Stimulated activated CD8-positive, alpha-beta memory T cell treated with anti-CD3 and anti-CD28 coated beads, Interleukin-4, amount 100 ng/mL, for 1 hour (primary cell): ENCODE data around the gene SLC35F1.

Experiments
- DNase-seq, 2 donors: peaks; one replicate each; pipeline ENCODE4 v3.0.0-alpha.2; 2020; ENCODE audit warnings: low read depth in 2 of 2, low spot score in 1 of 2

The SLC35F1 gene

DNA sequence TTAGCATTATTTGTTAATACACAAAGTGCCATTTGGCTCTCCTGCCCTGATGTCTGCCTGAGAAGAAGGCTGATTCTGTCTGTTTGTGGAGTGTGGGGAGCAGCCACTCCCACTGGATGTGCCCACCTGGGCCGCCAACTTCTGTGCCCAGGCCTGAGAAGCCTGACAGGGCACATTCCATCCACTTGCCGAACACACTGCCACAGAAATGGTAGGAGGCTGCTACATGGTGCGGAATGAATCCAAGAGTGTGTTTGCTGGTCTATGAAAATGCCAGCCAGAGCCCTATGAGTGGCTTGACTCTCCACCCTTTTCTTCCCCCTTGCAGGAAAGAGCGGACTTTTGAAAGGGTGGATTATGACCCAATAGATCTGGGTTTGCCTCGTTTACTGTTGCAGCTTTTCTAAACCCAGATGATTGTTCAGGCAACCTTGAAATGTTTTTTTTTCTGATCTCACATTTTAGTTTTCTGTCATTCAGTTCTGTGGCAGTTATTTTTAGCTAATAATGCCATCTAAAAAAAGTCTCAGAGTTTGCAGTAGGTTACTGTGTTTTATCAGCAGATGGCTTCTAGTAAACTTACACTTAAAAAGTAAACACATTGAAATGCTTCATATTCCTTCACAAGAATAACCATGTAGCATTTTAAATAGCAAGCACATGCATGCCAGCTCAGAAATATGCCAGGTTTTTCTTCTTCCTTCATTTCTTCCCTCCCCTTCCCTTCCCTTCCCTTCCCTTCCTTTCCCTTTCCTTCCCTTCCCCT, 196.5 kb downstream of the SLC35F1 start:
- no peak for DNase-seq

DNA sequence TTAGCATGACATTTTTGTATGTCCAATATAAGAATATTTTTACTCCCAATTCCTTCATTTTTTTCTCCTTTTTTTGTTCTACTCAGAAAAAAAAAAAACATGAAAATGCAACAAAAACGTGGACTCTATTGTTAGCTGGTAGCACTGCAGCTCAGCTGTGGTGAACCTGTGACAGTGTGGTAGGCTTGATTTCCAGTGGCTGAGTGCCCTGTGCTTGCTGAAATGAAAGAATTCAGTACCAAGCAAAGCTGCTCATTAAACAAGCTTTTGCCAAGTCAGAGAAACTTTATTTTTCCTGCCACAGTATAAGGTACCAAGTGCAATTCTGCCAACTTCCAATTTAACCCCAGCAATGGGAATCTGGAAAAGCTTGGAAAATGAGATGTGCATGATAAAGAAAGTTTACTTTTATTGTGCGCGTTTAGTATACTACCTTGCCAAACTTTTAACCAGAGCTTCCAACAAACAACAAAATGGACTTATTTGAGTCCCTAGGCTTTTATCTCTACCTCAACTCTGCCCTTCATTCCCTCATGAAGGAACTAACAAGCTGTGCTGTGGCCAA, 215.2 kb downstream of the SLC35F1 start:
- DNase-seq, result no peak

DNA sequence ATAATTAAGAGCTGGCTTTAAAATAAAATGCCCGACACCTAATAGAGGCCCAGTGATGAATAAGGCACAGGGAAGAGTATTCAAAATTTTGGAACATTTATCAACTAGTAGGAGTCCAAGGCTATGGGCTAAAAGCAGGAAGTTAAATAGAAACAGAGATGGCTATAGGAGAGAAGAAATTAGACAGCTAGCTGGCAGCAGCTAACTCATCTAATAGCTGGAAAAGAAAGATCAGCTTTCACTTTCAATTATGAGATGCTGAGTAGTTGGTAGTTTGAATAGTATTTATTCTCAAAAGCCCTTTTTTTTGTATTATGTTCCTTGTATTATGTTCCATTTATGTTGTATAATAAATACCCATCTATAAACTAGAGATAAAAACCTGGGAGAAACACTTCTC, 215.7 kb downstream of the SLC35F1 start:
- DNase-seq, result no peak

DNA sequence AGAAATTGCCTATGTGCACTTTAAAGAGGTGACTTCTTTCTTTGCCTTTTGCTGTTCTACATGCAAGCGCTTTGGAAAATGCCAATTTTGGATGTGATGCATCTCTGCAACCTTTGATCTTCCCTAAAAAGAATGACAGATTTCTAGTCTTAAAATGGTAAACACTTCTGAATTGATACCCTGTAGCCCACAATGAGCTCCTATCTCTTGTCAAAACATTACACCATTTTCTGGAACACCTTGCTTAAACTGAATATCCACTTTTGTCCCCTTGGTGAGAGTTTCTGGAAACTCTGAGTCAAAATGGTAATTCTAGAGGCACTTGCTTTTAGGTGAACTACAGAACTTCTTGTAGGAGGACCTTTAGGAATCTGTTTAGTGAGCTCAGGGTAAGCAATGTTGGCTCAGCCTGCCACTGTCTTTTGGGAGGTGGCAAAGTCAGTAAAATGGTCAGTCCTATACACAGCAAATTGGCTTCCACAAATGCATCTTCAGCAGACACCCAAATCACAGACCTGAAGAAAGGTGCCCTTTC, 216.5 kb downstream of the SLC35F1 start:
- no peak for DNase-seq

DNA sequence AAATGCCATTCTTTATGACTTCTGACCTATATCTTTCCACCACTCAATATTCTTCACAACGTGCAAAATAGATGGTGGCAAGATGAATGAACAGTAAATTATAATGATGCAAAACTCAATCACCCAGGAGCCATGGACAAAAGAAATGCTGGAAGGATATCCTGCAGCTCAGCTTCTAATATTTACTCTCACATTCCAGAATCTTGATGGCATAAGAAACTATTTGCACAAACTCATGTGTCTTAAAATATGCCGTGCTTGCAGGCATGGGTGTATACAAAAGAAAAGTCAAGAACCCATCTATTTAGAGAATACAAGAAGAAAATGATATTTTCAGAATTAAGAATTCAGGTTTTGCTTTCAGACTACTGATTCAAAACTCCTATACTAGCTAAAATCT, 217.8 kb downstream of the SLC35F1 start:
- DNase-seq, result no peak

DNA sequence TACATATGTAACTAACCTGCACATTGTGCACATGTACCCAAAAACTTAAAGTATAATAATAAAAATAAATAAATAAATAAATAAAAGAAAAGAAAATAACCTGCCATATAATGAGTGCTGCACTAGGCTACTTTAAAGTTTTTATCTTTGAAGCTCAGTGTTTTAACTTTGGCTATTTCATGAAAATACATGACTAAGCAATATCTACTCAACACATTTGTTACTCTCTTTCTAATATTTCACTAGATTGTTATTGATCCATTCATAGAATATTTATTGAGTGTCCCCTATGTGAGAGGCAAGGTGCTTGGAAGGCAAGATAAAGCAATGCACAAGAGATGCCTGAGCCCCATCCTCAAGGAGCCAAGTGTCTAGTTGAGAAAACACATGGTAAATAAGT, 221.7 kb downstream of the SLC35F1 start:
- DNase-seq, result no peak

DNA sequence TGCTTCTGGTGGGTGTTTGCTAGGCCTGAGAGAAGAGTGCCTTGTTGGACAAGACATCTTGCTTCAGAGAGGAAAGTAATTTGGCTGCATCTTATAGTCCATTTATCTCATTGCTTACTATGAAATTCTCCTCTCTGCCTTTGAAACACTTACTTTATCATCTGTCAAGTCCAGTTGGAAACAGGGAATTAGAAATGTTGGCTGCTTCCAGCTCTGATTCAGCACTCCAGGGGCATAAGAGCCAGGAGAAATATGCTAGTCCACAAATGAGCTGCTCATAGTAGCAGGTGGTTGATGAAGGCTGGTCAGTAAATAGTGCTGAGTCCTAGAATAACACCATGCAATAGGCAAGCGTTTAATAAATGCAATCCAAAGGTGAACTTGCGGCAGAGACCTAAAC, 227.1 kb downstream of the SLC35F1 start:
- no peak for DNase-seq

DNA sequence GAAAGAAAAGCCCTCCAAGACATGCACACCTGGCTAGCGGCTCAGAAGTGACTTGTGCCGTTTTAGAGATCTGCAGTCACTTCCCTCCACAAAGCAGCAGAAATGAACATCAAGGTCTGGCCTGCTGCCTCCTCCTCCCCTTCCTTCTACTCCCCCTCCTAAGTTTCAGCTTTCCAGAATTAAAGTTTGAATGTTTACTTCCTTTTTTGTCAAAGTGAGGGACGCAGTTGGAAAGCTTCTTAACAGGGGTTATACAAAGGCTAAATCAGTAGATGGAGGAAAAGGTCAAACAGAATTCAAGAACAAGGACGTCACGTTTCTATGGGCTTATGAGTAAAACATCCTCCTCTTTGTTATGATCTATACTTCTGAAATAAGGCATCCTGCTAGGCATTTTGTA, 227.7 kb downstream of the SLC35F1 start:
- DNase-seq, result no peak

DNA sequence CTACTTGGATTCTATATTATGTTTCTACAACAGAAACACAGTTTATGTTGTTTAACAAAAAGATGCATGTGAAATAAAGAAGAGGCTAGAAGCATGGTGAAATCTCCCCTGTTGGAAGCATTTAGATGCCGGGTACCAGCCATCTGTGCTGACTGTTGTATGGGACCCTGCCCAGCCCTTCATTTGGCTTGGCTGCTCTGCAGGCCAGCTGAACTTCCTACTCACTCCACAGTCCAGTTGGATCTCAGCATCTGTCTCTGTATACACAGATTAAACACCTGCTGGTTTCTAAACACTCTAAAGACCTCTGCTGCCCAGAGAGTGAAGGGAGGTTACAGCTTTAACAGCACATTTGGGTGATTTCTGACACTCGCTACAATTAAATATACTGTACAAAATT, 228.3 kb downstream of the SLC35F1 start:
- DNase-seq, result no peak

DNA sequence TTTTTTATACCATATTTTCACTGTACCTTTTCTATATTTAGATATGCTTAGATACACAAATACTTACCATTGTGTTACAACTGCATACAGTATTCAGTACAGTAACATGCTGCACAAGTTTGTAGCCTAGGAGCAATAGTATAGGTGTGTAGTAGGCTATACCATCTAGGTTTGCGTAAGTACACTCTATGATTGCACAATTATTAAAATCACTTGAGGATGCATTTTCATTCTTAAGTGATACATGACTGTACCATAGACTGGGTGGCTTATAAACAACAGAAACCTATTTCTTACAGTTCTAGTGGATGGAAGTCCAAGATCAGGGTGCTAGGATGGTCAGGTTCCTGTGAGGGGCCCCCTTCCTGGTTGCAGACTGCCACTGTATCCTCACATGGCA, 234.1 kb downstream of the SLC35F1 start:
- no peak for DNase-seq

DNA sequence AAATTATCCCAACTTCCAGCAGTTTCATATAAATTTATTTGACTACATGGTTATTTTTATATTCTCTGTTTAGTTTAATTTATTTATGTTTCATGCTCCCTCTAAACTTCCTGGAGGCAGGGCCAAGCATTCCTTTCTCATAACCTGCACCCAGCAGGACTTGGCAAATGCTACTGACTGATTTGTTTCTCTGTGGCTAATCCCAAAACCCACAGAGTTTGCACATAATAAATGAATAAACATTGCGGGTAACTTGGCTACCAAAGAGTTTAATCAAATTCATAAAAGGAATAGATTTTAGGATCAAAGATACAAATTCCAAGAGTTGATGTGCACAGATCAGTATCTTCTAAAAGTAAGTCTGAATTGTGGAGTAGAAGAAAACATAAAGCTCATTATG, 239.5 kb downstream of the SLC35F1 start:
- no peak for DNase-seq

DNA sequence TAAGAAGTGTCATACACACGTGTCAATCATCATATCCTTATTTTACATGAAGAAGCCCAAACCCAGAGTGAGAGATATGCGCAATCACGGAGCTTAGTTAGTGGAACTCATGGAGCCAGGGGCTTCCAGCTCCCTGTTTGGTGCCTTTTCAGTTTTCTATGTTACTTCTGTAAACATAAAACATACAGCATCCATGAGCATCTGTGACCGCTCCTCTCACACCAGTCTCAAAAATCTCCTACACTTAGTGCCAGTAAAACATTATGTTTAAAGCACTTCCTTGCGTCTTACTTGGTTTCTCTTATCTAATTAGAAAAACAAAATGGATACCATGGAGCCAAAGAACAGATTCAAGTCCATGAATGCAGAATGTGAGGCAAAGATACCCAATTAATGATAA, 240.4 kb downstream of the SLC35F1 start:
- no peak for DNase-seq

DNA sequence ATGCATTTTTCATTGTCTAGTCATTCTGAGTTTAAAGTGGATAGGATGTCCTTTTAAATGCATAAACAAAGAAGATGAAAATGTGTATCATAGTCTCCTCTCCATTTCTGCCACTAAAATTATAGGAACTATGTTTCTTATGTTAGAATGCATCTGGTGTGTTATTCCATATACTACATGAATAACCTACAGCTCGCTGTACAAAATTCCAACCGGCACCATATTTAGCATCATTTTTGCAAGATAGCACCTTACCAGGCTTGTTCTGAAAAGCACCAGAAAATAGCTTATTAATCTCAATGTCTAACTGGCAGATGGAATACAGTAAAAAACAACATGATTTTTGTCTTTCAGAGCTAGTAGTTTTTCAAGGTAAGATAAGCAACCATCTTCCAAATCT, 241.5 kb downstream of the SLC35F1 start:
- DNase-seq, result no peak

DNA sequence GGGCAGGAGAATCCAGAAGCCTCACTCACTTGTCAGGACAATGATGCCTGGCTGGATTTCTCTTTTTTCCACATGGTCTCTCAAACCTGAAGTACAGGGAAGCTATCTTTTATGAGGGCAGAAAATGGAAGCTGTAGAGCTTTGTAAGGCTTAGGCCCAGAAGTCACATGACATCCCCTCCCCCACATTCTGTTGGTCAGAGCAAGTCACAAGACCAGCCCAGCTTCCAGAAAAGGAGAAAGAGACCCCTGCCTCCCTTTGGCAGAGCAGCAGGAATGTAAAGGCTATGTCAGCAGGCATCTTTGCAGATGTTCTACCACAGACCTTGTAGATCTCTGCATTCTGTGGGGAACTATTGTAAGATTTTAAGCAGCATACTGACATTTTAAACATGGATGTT, 245.5 kb downstream of the SLC35F1 start:
- no peak for DNase-seq

DNA sequence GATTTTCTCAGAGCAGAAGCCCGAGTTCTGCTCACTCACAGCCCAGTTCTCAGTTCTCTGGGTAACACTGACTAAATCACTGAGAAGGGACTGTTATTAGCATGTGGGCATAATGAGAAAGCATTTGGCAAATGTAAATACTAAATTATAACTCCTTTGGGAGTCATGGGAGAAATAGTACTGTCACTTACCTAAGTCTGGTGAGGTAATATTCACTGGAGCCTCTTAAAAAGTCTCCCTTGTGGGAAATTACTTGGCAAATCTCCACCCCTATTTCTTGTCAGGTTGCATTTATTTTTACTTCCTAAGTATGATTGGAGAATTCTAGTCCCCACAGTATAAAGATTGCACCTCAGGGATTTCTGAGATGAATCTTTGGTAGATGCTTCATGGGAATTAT, 254.3 kb downstream of the SLC35F1 start:
- DNase-seq, result no peak

DNA sequence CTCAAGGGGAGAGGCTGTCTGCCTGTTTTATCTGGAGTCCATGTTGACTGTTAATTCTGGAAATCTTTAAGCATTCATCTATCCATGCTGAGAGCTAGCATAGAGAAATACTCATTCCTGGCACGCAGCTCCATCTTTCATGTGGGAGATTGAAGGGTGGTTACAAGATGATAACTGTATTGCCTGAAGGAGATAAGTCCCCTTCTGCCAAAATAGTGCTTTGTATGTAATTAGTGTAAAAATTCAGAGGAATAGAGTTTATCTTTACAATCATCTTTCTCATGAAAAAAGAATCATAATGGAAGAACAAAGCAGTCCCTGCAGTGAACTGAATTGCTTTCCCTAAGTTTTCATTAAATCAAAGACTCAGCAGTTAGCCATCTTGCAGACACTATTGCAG, 256.5 kb downstream of the SLC35F1 start:
- no peak for DNase-seq

DNA sequence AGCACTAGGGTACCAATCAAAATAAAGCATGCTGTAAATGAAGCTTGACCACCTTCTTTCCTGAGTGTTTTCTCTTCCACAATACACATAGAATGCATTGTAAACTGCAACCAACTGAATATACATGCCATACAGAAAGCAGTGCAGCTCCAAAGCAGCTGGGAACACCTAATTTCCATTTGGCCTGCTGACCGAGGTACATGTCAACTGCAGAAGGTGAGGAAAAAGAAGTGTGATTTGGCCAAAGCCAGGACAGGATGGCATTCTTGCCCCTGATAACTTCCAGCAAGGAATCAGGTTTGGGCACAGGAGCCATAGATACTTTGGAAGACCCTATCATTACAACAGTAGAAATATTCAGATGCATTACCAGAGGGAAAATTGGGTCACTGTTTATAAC, 258.4 kb downstream of the SLC35F1 start:
- DNase-seq, result no peak

DNA sequence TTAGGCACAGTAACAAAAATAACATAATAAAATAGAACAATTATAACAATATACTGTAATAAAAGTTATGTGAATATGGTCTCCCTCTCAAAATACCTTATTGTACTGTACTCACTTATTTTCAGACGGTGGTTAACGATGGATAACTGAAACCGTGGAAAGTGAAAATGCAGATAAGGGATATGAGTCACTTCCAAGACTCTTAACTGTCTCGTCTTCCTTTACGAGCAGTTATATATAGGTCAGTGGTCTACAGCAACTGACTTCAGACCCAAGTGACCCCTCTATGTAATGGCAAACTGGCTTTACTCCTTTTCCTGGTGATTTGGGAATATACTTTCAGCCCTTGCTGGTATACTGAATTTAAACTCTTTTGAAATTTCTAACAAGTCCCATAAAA, 261.4 kb downstream of the SLC35F1 start:
- DNase-seq, result no peak

DNA sequence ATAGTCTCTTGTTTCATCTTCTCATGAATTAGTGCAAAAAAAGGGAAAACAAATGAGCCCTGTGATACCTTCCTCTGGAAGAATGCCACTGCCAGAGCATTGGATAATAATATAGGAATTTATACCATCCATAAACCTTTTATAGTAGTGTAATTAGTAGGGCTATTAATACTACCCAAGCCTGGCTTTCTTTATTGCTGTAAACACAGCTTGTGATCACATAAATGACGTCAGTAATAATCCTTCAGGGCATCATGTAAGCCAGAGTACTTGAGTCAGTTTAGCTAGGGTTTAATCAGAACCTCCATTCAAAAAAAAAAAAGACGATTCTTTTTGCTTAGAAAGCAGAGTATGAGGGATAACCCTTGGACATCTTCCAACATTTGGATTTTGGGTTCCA, 264.8 kb downstream of the SLC35F1 start:
- DNase-seq, result no peak

DNA sequence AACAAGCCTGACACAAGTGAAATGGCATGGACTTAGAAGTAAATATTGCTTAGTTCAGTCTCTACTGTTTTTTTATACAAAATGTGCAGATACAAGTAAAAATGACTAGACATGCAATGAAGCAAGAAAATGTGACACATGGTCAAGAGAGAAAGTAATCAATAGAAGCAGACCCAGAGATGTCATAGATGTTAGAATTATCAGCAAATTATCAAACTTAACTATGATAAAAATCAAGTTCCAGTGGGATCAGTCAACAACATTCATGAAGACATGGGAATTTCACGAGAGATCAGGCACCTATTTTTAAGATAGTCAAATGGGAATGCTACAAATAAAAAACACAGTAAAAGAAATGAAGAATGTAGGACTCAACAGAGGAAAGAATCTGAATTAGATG, 267.0 kb downstream of the SLC35F1 start:
- DNase-seq, result no peak

DNA sequence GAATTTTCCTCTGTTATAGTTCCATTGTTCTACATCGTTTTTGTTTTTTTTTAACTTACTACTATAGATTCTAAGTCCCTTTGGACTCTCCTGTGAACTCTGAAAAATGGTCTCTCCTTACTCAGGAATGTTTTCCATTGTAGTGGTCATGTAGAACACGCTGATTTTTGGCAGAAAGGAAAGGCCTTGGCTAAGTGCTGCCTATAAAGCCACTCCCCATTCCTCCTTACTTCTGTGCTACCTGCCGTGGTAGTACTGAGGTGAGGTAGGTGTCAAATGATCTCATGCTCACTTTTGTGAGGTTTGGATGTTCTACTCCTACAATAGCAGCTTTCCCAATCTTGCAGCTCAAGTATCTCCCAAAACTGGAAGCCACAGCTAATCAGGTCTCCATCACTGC, 270.7 kb downstream of the SLC35F1 start:
- DNase-seq, result no peak

DNA sequence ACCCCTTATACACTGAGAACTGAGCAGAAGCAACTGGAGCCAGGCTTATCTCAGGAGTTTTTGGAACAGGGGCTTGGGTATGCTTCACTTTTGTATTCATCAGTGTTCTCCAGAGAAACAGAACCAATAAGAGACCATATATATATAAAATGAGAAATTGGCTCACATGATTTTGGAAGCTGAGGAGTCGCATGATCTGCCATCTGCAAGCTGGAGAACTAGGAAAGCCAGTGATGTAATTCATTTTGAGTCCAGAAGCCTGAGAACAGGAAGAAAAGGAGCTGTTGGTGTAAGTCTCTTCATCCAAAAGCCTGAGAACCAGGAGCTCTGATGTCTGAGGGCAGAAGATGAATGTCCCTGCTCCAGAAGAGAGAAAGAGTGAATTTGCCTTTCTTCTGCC, 272.0 kb downstream of the SLC35F1 start:
- DNase-seq, result no peak
